Astrocyte (in vitro differentiated cells and primary cell): ENCODE measurements around the gene CABCOCO1. TPM values are rescaled to one million over a fixed set of nuclear protein-coding genes. Genes with fewer than 3 reads are reported as not detected.

Experiments
- DNase-seq: peaks from one replicate; pipeline ENCODE4 v3.0.0-alpha.2; 2010; ENCODE audit warnings: low read depth
- FAIRE-seq: peaks from 2 replicates; lab custom pipeline; 2011; peaks lifted over from hg19 to GRCh38; lab: Jason Lieb, UNC
- H2AFZ ChIP-seq: 2 replicates; pipeline ENCODE4 v1.6.0; 2012; ENCODE audit warnings: low read depth, low read length, inconsistent platforms
- H3K27ac ChIP-seq: 2 replicates; pipeline ENCODE4 v1.5.1; 2011; ENCODE audit warnings: low read depth, low read length, inconsistent platforms
- H3K27me3 ChIP-seq: 2 replicates; pipeline ENCODE4 v1.6.0; 2011; ENCODE audit warnings: low read length, inconsistent platforms; ENCODE audit not compliant: insufficient read depth
- H3K36me3 ChIP-seq: 2 replicates; pipeline ENCODE4 v1.5.1; 2011; ENCODE audit warnings: low read length, inconsistent platforms; ENCODE audit not compliant: insufficient read depth
- H3K4me1 ChIP-seq: 2 replicates; pipeline ENCODE4 v1.5.1; 2011; ENCODE audit warnings: low read length, inconsistent platforms; ENCODE audit not compliant: insufficient read depth
- H3K4me2 ChIP-seq: 2 replicates; pipeline ENCODE4 v1.6.0; 2012; ENCODE audit warnings: low read length, inconsistent platforms
- H3K4me3 ChIP-seq: 2 replicates; pipeline ENCODE4 v1.5.1; 2011; ENCODE audit warnings: low read depth, mild to moderate bottlenecking, low read length, inconsistent platforms; ENCODE audit not compliant: insufficient read depth
- H3K79me2 ChIP-seq: 2 replicates; pipeline ENCODE4 v1.6.0; 2012; ENCODE audit warnings: mild to moderate bottlenecking, low read length, inconsistent platforms; ENCODE audit not compliant: insufficient read depth
- H3K9ac ChIP-seq: 2 replicates; pipeline ENCODE4 v1.6.0; 2012; ENCODE audit warnings: mild to moderate bottlenecking, low read length, inconsistent platforms
- H3K9me3 ChIP-seq: 2 replicates; pipeline ENCODE4 v1.5.1; 2012; ENCODE audit warnings: low read depth, mild to moderate bottlenecking, low read length, inconsistent platforms; ENCODE audit not compliant: insufficient read depth
- H4K20me1 ChIP-seq: 2 replicates; pipeline ENCODE4 v1.6.0; 2012; ENCODE audit warnings: low read length, inconsistent platforms; ENCODE audit not compliant: insufficient read depth
- H3K27ac Mint-ChIP-seq: one replicate; pipeline ENCODE4 v1.8.0; 2021; ENCODE audit warnings: mild to moderate bottlenecking, mixed read lengths; ENCODE audit not compliant: unreplicated experiment
- H3K27me3 Mint-ChIP-seq: one replicate; pipeline ENCODE4 v1.8.0; 2021; ENCODE audit warnings: low read depth, mixed read lengths; ENCODE audit not compliant: unreplicated experiment
- H3K36me3 Mint-ChIP-seq: one replicate; pipeline ENCODE4 v1.8.0; 2021; ENCODE audit warnings: low read depth, mixed read lengths; ENCODE audit not compliant: unreplicated experiment
- H3K4me1 Mint-ChIP-seq: one replicate; pipeline ENCODE4 v1.8.0; 2021; ENCODE audit warnings: low read depth, mixed read lengths; ENCODE audit not compliant: unreplicated experiment
- H3K4me3 Mint-ChIP-seq: one replicate; pipeline ENCODE4 v1.8.0; 2021; ENCODE audit warnings: mild to moderate bottlenecking, moderate library complexity, mixed read lengths; ENCODE audit not compliant: unreplicated experiment
- H3K9me3 Mint-ChIP-seq: one replicate; pipeline ENCODE4 v1.8.0; 2021; ENCODE audit warnings: mild to moderate bottlenecking, mixed read lengths; ENCODE audit not compliant: unreplicated experiment
- EZH2 ChIP-seq: IDR thresholded peaks from 2 replicates; pipeline ENCODE4 v1.6.1; 2012; ENCODE audit warnings: mild to moderate bottlenecking, low read length, inconsistent platforms; ENCODE audit not compliant: insufficient read depth
- total RNA-seq: library from RNA; stranded (reverse); gene quantifications from 2 replicates; pipeline ENCODE4 v1.2.1, GENCODE V29; 2021
- TF ChIP-seq, protein P1 (sequence below): IDR thresholded peaks from 2 replicates; pipeline ENCODE4 v1.5.1; 2011; ENCODE audit warnings: low read depth, mild to moderate bottlenecking, inconsistent platforms, low read length, moderate library complexity; ENCODE audit not compliant: insufficient read depth

The CABCOCO1 gene
- total RNA-seq, 1 donor from 2014 or later: 0.23 TPM

- FAIRE-seq (peak; percentile 5), DNase-seq (no peak)
- H3K4me2 ChIP-seq: peak overlapping the region; percentile 50
- Mint-ChIP-seq H3K4me1 (peaks cover 30% of the 10 kb centered on the region), H3K9me3 (no peaks in the 10 kb centered on the region), H3K4me3 (no peak overlapping the region), H3K27me3 (no peaks in the 10 kb centered on the region), H3K36me3 (no peaks in the 10 kb centered on the region), H3K27ac (peak overlapping the region; percentile 92)
- H3K27me3 ChIP-seq: no peaks in the 10 kb centered on the region
- H2AFZ ChIP-seq: peak overlapping the region; percentile 43
- no peaks in the 10 kb centered on the region for H4K20me1 ChIP-seq
- no peak overlapping the region for H3K4me3 ChIP-seq
- no peak for TF ChIP-seq EZH2
- TF ChIP-seq, protein P1, sequence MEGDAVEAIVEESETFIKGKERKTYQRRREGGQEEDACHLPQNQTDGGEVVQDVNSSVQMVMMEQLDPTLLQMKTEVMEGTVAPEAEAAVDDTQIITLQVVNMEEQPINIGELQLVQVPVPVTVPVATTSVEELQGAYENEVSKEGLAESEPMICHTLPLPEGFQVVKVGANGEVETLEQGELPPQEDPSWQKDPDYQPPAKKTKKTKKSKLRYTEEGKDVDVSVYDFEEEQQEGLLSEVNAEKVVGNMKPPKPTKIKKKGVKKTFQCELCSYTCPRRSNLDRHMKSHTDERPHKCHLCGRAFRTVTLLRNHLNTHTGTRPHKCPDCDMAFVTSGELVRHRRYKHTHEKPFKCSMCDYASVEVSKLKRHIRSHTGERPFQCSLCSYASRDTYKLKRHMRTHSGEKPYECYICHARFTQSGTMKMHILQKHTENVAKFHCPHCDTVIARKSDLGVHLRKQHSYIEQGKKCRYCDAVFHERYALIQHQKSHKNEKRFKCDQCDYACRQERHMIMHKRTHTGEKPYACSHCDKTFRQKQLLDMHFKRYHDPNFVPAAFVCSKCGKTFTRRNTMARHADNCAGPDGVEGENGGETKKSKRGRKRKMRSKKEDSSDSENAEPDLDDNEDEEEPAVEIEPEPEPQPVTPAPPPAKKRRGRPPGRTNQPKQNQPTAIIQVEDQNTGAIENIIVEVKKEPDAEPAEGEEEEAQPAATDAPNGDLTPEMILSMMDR: no peak
- peak overlapping the region; percentile 25 for H3K27ac ChIP-seq
- no peaks in the 10 kb centered on the region for H3K9me3 ChIP-seq
- no peaks in the 10 kb centered on the region for H3K79me2 ChIP-seq
- peaks cover 26% of the 10 kb centered on the region for H3K4me1 ChIP-seq
- no peak overlapping the region for H3K9ac ChIP-seq
- H3K36me3 ChIP-seq: no peaks in the 10 kb centered on the region
Measured at GRCh38 chr10:61751599-61751998, 88.9 kb downstream of the CABCOCO1 start.

GRCh38 chr10:61752111-61753011 lies 89.6 kb downstream of the CABCOCO1 start:
- no peak overlapping the region for H3K4me3 ChIP-seq

More at GRCh38 chr10:61752111-61753011, 89.6 kb downstream of the CABCOCO1 start:
- no peaks in the 10 kb centered on the region for H3K36me3 ChIP-seq
- Mint-ChIP-seq H3K36me3 (no peaks in the 10 kb centered on the region), H3K27me3 (no peaks in the 10 kb centered on the region), H3K4me3 (no peak overlapping the region), H3K27ac (peak overlapping the region; percentile 92), H3K9me3 (no peaks in the 10 kb centered on the region), H3K4me1 (peaks cover 32% of the 10 kb centered on the region)
- TF ChIP-seq, protein P1: no peak
- no peak for TF ChIP-seq EZH2
- H2AFZ ChIP-seq: peak overlapping the region; percentile 43
- no peaks in the 10 kb centered on the region for H4K20me1 ChIP-seq
- no peak overlapping the region for H3K9ac ChIP-seq
- DNase-seq (peak; percentile 61), FAIRE-seq (peak; percentile 82)
- H3K4me2 ChIP-seq: peak overlapping the region; percentile 50
- peaks cover 23% of the 10 kb centered on the region for H3K4me1 ChIP-seq
- peak overlapping the region; percentile 25 for H3K27ac ChIP-seq
- H3K27me3 ChIP-seq: no peaks in the 10 kb centered on the region
- H3K79me2 ChIP-seq: no peaks in the 10 kb centered on the region
- no peaks in the 10 kb centered on the region for H3K9me3 ChIP-seq
